Eye (tissue), 1 donor: ENCODE results near the gene NCR1.
"Not testable (repeated sequence)": the region's sequence is repeated elsewhere in the genome, so short reads cannot be mapped to it uniquely, and the experiment has no call there.

ENCODE experiments used
- DNase-seq: peaks from one replicate; pipeline ENCODE4 v3.0.0-alpha.2; 2015

NCR1 gene

DNA sequence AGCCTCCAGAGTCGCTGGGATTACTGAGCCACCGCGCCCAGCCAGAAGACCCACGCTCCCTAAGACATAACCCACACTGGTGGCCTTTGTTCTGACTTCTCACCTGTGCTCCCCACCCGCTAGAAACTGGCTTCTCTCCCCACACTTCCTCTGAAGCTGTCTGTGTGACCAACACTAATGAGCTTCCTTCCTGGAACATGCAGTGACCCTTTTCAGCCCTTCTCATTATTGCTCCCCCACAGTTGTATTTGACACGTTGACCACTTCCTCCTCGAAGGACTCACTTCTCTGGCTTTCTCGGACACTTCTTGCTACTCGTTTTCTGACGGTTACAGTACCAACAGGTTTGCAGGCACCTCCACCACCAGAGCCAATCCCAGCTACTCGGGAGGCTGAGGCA, 10.9 kb downstream of the NCR1 start:
- DNase-seq, result no peak

DNA sequence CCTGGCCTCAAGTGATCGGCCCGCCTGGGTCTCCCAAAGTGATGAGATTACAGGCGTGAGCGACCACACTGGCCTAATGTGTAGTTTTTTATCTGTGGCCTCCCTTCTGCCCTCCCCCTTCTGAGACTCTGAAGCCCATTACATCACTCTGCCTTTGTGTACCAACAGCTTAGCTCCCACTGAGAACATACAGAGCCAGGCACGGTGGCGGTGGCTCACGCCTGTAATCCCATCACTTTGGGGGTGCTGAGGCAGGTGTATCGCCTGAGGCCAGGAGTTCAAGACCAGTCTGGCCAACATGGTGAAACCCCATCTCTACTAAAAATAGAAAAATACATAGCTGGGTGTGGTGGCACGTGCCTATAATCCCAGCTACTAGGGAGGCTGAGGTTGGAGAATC, 12.6 kb downstream of the NCR1 start:
- DNase-seq, result no peak

DNA sequence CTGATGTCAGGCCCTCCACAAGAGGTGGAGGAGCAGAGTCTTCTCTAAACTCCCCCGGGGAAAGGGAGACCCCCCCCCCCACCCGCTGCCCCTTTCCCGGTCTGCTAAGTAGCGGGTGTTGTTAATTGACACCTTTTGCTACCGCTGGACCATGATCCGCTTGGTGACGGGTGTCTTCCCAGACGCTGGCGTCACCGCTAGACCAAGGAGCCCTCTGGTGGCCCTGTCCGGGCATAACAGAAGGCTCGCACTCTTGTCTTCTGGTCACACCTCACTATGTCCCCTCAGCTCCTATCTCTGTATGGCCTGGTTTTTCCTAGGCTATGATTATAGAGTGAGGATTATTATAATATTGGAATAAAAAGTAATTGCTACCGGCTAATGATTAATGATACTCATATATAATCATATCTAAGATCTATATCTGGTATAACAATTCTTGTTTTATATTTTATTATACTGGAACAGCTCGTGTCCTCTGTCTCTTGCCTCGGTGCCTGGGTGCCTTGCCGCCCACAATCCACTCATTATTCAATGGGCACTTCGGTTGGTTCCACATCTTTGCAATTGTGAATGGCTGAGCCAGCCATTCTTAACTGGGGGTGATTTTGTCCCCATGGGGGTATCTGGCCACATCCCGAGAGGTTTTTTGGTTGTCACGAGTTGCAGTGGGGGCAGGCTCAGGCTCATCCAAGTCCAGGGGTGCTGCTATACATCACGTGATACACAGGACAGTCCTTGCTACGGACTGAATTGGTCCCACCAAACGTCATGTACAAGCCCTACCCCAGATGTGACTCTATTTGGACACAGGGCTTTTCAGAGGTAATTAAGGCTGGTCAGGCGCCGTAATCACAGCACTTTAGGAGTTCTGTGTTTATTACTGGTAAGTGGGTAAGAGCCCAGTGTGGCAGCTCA, 14.0 kb downstream of the NCR1 start:
- DNase-seq, result peak; percentile 6

DNA sequence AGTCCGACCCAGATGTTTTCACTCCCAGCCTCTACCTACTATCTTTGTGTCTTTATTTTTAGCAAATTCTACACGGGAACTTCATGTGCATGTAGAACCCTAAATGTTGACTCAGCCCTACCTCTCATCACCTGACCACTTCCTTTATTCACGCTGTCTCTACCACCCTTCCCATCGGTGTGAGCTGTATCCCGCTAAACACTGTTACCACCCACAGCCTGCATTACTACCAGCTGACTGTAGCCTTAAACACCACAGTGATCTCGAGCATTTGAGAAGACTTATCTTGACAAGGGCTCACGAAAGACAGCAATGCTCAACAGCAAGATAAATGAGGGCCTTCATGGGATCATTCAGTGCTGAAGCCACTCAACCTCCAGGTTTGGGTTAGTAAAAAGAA, 15.1 kb downstream of the NCR1 start:
- DNase-seq, result no peak

DNA sequence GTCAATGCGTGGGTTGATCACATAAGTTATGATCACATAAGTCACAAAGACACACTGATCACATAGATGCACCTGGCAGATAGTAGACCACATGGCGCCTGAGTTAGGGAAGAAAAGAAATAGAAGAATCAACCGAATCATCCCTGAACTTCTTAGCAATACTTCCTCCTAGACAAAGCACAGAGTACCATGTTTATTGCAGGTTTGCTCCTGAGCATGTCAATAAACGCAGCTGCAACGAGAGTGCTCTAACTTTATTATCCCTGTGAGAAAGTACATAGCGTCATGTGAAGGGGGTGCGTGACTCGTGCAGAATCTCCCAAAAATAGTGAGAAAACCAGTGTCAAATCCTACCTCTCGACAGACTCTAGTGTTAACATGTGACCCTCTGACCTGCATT, 17.3 kb downstream of the NCR1 start:
- DNase-seq, result no peak

DNA sequence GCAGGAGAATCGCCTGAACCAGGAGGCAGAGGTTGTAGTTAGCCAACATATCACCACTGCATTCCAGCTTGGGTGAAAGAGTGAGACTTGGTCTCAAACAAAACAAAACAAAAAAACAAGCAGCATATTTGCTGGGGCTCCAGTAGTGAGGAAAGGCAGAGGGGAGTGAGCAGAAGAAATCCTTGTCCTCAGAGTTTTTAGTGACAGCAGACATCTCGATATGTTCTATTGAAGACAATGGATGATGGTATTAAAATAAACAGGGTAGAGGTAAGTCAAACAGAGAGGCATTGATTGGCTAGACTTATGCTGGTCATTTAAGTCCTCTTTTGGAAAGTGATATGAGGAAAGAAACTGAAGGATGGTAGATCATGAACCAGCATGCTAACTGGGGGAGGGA, 22.4 kb downstream of the NCR1 start:
- DNase-seq, result no peak

DNA sequence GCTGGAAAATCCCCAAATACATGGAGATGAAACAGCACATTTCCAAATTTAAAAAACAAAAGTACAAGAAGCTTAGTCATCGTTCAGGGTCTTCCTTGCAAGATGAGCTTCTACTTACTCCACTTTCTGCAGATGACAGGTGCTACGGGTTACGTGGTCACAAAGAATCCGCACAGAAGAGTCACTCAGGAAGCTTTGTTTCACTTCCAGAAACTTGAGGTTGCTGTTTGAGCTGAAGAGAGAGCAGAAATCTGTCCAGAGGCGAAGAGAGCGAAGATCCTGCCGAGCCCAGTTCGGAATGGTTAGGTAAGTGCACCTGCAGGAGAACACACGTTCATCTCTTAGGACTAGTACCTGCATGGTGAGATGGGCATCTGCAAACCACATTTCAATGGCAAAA, 32.0 kb downstream of the NCR1 start:
- no peak for DNase-seq

DNA sequence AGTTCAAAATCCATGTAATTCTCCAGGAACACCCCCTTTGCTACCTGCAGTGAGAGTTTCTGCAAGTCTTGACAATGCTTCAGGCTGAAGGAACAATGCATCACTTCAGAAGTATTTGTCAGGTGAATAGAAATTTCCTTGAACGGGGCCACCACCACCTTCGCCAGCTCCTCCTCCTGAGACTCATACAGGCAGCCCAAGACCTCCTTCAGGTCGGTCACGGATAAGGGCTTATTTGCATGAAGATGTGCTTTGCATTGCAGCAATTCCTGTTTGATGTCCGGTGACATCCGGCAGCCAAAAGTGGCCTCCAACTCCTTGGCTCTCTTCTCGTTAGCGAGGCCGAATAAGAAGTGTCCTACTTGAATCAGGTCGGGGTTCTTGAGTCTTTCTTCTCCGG, 33.0 kb downstream of the NCR1 start:
- no peak for DNase-seq

DNA sequence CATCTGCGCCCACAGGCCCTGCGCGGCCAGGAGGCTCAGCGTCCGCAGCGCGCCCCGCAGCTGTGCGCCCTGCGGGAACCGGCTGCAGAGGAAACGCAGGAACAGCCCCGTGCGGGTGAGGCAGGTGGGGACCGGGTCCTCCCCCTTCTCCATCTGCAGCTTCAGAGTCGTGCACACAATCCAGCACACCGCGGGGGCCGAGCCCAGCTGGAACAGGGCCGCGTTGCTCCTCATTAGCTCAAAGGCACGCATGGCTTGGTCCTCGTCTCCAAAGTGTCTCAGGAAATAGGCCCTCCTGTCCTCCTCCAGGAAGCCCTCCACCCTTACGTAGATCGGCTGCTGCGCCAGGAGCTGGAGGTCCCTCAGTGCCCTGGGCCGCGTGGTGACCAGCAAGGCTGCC, 33.6 kb downstream of the NCR1 start:
- DNase-seq, result not testable (repeated sequence)

DNA sequence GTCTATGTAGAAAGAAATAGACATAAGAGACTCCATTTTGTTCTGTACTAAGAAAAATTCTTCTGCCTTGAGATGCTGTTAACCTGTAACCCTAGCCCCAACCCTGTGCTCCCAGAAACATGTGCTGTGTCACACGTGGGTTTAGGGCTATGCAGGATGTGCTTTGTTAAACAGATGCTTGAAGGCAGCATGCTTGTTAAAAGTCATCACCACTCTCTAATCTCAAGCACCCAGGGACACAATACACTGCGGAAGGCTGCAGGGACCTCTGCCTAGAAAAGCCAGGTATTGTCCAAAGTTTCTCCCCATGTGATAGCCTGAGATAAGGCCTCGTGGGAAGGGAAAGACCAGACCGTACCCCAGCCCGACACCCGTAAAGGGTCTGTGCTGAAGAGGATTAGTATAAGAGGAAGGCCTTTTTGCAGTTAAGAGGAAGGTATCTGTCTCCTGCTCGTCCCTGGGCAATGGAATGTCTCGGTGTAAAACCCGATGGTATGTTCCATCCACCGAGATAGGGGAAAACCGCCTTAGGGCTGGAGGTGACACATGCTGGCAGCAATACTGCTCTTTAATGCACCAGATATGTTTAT, 37.9 kb downstream of the NCR1 start:
- DNase-seq, result not testable (repeated sequence)

DNA sequence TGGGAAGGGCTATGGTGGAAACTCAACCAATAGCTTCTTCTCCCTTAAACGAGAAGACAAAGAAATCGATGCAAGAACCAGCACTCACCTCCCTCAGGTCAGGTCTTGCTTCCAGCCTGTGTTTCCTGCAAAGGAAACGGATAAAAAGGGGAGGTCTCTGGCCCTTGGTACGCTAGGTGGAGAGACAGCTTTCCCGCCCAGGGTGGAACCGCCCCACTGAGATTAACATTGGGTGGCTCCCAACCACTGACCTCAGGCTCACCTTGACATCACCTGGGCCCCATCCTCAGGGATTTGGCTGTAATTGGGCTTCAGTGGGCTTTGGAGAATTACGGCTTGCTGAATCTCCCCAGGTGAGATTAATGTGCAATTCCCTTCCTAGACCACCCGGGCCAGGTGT, 41.4 kb downstream of the NCR1 start, which contains the start of gene NLRP7:
NLRP7 (minus strand) TSS at position 150 of the 400 bp plus-strand sequence.
- DNase-seq, result no peak

DNA sequence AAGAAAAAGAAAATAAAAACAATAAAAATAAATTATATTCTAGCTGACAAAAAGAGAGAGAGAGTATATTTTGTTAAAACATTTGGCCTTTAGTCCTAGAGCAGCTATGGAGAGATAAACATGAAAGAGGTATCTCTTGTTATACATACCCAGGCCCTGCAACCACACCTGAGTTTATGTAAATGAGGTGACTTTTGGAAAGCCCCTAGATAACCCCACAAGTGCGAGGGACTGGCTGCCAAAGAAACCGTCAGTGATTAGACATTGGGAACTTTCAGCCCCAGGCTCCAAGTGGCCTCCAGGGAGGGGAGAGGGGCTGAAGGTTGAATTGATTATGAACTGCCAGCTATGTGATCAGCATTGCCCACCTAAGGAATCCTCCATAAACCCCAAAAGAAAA, 43.5 kb downstream of the NCR1 start:
- DNase-seq, result no peak

DNA sequence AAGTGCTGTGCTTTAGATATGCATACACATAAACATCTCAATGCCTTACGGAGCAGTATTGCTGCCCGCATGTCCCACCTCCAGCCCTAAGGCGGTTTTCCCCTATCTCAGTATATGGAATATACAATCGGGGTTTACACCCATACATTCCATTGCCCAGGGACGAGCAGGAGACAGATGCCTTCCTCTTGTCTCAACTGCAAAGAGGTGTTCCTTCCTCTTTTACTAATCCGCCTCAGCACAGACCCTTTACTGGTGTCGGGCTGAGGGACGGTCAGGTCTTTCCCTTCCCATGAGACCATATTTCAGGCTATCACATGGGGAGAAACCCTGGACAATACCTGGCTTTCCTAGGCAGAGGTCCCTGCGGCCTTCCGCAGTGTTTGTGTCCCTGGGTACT, 44.6 kb downstream of the NCR1 start:
- not testable (repeated sequence) for DNase-seq

DNA sequence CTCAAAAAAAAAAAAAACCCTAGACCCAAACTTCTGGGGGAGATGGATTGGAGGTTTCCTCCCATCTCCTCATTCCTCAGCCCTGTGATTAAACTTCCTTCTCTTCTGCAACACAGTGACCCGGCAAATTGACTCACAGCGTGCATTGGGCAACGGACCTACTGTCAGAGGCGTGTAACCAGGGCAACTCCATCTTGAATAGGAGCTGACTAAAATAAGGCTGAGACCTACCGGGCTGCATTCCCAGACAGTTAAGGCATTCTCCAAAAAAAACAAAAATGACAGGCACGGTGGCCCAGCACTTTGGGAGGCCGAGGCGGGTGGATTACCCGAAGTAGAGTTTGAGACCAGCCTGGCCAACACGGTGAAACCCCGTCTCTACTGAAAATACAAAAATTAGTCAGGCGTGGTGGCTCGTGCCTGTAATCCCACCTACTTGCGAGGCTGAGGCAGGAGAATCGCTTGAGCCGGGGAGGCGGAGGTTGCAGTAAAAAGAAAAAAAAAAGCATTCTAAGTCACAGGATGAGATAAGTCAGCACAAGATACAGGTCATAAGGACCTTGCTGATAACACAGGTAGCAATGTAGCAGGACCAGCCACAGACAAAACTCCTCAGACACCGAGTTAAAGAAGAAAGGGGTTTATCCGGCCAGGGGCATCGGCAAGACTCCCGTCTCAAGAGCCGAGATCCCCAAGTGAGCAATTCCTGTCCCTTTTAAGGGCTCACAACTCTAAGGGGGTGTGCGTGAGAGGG, 46.8 kb downstream of the NCR1 start:
- peak; percentile 72 for DNase-seq

DNA sequence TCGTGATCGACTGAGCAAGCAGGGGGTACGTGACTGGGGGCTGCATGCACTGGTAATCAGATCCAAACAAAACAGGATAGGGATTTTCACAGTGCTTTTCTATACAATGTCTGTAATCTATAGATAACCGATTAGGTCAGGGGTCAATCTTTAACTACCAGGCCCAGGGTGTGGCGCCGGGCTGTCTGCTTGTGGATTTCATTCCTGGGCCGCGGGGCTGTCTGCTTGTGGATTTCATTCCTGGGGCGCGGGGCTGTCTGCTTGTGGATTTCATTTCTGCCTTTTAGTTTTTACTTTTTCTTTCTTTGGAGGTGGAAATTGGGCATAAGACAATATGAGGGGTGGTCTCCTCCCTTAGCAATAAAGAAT, 47.4 kb downstream of the NCR1 start:
- not testable (repeated sequence) for DNase-seq

DNA sequence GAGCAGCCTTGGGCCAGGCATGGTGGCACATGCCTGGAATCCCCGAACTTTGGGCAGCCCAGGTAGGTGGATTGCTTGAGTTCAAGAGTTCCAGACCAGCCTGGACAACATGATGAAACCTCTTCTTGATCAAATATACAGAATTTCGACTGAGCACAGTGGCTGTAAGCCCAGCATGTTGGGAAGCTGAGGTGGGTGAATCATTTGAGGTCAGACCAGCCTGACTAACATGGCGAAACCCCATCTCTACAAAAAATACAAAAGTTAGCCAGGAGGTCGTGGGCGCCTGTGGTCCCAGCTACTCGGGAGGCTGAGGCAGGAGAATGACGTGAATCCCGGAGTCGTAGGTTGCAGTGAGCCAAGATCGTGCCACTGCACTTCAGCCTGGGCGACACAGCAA, 49.4 kb downstream of the NCR1 start:
- DNase-seq, result no peak

DNA sequence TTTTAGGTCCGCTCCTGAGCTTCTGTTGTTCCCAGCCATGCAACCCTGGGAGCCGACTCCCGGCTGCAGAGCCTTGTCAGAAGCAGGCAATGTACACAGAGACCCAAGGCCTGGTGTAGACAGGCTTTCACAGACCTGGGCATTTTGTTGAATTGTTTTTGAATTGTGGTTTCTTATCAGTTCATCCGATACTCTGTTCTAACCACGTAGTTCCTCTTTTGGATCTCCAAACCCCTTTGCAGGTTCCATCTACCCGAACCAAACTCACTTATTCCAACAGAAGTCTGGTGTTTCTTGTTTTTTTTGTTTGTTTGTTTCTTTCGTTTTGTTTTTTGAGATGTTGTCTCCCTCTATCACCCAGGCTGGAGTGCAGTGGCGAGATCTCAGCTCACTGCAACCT, 53.9 kb downstream of the NCR1 start:
- no peak for DNase-seq
